ENCODE measurements around the gene RPS6KA2. TPM values are rescaled to one million over a fixed set of nuclear protein-coding genes. Genes with fewer than 3 reads are reported as not detected.

The RPS6KA2 gene
- total and polyA plus RNA-seq, 2 experiments from 2014 or later = 12.5 to 25.3 TPM

DNA sequence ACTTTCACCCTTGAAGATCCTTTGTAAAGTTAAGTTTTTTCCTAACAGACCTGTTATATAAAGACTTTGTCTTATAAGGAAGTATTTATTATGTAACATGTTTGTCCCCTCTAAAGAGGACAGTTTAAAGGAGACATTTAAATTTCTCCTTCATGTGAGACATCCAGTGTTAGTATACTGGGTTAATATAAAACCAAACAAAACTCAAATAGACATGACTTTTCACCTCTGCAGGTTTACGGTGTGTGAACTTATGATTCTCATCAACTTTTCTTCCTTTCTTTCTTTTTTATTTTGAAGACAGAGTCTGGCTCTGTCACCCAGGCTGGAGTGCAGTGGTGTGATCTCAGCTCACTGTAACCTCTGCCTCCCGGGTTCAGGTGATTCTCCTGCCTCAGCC is 226.9 kb downstream of the RPS6KA2 start (continued):
- TF ChIP-seq, protein P1, sequence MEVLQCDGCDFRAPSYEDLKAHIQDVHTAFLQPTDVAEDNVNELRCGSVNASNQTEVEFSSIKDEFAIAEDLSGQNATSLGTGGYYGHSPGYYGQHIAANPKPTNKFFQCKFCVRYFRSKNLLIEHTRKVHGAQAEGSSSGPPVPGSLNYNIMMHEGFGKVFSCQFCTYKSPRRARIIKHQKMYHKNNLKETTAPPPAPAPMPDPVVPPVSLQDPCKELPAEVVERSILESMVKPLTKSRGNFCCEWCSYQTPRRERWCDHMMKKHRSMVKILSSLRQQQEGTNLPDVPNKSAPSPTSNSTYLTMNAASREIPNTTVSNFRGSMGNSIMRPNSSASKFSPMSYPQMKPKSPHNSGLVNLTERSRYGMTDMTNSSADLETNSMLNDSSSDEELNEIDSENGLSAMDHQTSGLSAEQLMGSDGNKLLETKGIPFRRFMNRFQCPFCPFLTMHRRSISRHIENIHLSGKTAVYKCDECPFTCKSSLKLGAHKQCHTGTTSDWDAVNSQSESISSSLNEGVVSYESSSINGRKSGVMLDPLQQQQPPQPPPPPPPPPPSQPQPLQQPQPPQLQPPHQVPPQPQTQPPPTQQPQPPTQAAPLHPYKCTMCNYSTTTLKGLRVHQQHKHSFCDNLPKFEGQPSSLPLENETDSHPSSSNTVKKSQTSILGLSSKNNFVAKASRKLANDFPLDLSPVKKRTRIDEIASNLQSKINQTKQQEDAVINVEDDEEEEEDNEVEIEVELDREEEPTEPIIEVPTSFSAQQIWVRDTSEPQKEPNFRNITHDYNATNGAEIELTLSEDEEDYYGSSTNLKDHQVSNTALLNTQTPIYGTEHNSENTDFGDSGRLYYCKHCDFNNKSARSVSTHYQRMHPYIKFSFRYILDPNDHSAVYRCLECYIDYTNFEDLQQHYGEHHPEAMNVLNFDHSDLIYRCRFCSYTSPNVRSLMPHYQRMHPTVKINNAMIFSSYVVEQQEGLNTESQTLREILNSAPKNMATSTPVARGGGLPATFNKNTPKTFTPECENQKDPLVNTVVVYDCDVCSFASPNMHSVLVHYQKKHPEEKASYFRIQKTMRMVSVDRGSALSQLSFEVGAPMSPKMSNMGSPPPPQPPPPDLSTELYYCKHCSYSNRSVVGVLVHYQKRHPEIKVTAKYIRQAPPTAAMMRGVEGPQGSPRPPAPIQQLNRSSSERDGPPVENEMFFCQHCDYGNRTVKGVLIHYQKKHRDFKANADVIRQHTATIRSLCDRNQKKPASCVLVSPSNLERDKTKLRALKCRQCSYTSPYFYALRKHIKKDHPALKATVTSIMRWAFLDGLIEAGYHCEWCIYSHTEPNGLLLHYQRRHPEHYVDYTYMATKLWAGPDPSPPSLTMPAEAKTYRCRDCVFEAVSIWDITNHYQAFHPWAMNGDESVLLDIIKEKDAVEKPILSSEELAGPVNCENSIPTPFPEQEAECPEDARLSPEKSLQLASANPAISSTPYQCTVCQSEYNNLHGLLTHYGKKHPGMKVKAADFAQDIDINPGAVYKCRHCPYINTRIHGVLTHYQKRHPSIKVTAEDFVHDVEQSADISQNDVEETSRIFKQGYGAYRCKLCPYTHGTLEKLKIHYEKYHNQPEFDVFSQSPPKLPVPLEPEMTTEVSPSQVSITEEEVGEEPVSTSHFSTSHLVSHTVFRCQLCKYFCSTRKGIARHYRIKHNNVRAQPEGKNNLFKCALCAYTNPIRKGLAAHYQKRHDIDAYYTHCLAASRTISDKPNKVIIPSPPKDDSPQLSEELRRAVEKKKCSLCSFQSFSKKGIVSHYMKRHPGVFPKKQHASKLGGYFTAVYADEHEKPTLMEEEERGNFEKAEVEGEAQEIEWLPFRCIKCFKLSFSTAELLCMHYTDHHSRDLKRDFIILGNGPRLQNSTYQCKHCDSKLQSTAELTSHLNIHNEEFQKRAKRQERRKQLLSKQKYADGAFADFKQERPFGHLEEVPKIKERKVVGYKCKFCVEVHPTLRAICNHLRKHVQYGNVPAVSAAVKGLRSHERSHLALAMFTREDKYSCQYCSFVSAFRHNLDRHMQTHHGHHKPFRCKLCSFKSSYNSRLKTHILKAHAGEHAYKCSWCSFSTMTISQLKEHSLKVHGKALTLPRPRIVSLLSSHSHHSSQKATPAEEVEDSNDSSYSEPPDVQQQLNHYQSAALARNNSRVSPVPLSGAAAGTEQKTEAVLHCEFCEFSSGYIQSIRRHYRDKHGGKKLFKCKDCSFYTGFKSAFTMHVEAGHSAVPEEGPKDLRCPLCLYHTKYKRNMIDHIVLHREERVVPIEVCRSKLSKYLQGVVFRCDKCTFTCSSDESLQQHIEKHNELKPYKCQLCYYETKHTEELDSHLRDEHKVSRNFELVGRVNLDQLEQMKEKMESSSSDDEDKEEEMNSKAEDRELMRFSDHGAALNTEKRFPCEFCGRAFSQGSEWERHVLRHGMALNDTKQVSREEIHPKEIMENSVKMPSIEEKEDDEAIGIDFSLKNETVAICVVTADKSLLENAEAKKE (CRISPR knock-in tag; IDR thresholded peaks at IDR 0.05) = no peak

GRCh38 chr6:166398348-166398747 is 228.7 kb downstream of the RPS6KA2 start:
- H2AFZ ChIP-seq = peak overlapping the region; percentile 0; the same call in 1 of the 2 replicates
- peaks cover 3% of the 10 kb centered on the region; the same call in 1 of the 2 replicates for H3K4me1 ChIP-seq (ENCODE audit: insufficient read depth)
- H3K9me3 Mint-ChIP-seq = no peaks in the 10 kb centered on the region; the same call in 1 of the 3 replicates
- H3K4me3 ChIP-seq = no peak overlapping the region
- no peaks in the 10 kb centered on the region; the same call in 2 of the 3 replicates for H3K36me3 Mint-ChIP-seq (ENCODE audit: low read depth)
- no peak for ATAC-seq
- no peaks in the 10 kb centered on the region for H4K20me1 ChIP-seq (replicated peaks; ENCODE audit: insufficient read depth)
- H3K36me3 ChIP-seq (ENCODE audit: insufficient read depth) = no peaks in the 10 kb centered on the region
- DNase-seq (ENCODE audit: low spot score) = no peak
- no peaks in the 10 kb centered on the region for H3K79me2 ChIP-seq (replicated peaks; ENCODE audit: insufficient read depth)
- no peak overlapping the region for H3K4me3 Mint-ChIP-seq
- peaks cover 11% of the 10 kb centered on the region for H3K27me3 Mint-ChIP-seq (ENCODE audit: insufficient read depth, low read depth, poor library complexity)
- no peak overlapping the region for H3K27ac Mint-ChIP-seq
- H3K4me1 Mint-ChIP-seq = peaks cover 10% of the 10 kb centered on the region
- peaks cover 8% of the 10 kb centered on the region; the same call in 1 of the 2 replicates for H3K27me3 ChIP-seq (ENCODE audit: insufficient read depth)
- no peaks in the 10 kb centered on the region for H3K9me2 ChIP-seq (ENCODE audit: insufficient read depth)
- no peak overlapping the region for H3K27ac ChIP-seq (ENCODE audit: low read depth)
- H3K4me2 ChIP-seq = no peak overlapping the region
- H3F3A ChIP-seq (replicated peaks; ENCODE audit: low read depth) = 0 out of 2 replicates have a peak, but pooled peaks cover 8% of the 10 kb centered on the region
- TF ChIP-seq ZNF114 (CRISPR knock-in tag; IDR thresholded peaks at IDR 0.05) (no peak), NANOG (IDR thresholded peaks at IDR 0.05; ENCODE audit: borderline replicate concordance) (no peak), STAT1 (IDR thresholded peaks at IDR 0.05; ENCODE audit: unreplicated experiment) (no peak), CREB1 (CRISPR knock-in tag; IDR thresholded peaks at IDR 0.05; ENCODE audit: low read depth) (no peak), EZH2phosphoT487 (IDR thresholded peaks at IDR 0.05; ENCODE audit: unreplicated experiment) (no peak), JUNB (IDR thresholded peaks at IDR 0.05; ENCODE audit: unreplicated experiment) (no peak), ETS1 (IDR thresholded peaks at IDR 0.05) (no peak), POLR2AphosphoS5 (IDR thresholded peaks at IDR 0.05; ENCODE audit: low read depth) (no peak)
- TF ChIP-seq, protein P2, sequence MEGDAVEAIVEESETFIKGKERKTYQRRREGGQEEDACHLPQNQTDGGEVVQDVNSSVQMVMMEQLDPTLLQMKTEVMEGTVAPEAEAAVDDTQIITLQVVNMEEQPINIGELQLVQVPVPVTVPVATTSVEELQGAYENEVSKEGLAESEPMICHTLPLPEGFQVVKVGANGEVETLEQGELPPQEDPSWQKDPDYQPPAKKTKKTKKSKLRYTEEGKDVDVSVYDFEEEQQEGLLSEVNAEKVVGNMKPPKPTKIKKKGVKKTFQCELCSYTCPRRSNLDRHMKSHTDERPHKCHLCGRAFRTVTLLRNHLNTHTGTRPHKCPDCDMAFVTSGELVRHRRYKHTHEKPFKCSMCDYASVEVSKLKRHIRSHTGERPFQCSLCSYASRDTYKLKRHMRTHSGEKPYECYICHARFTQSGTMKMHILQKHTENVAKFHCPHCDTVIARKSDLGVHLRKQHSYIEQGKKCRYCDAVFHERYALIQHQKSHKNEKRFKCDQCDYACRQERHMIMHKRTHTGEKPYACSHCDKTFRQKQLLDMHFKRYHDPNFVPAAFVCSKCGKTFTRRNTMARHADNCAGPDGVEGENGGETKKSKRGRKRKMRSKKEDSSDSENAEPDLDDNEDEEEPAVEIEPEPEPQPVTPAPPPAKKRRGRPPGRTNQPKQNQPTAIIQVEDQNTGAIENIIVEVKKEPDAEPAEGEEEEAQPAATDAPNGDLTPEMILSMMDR (conservative IDR thresholded peaks at IDR 0.05; ENCODE audit: low read depth in 2 of 2) = no peak
